Skeletal muscle satellite cell (primary cell): ENCODE measurements around the gene TBC1D10B.
A peak's percentile ranks its signal among the peaks of the same experiment; 100 is the strongest.

Source experiments
- H3K27me3 ChIP-seq: 2 replicates; pipeline ENCODE4 v1.7.0; 2013; ENCODE audit warnings: low read length; ENCODE audit not compliant: control insufficient read depth, insufficient read depth
- H3K36me3 ChIP-seq: 2 replicates; pipeline ENCODE4 v1.7.0; 2013; ENCODE audit warnings: mild to moderate bottlenecking, control low read depth, low read length; ENCODE audit not compliant: insufficient read depth
- H3K4me1 ChIP-seq: 2 replicates; pipeline ENCODE4 v1.7.0; 2013; ENCODE audit warnings: low read length; ENCODE audit not compliant: control insufficient read depth, insufficient read depth
- H3K4me2 ChIP-seq: 2 replicates; pipeline ENCODE4 v1.7.0; 2013; ENCODE audit warnings: mild to moderate bottlenecking, low read length
- H3K4me3 ChIP-seq: 2 replicates; pipeline ENCODE4 v1.7.0; 2013; ENCODE audit warnings: low read length
- H3K9ac ChIP-seq: 2 replicates; pipeline ENCODE4 v1.7.0; 2013; ENCODE audit warnings: mild to moderate bottlenecking, low read depth, low read length, moderate library complexity
- H3K9me3 ChIP-seq: replicated peaks from 2 replicates; pipeline ENCODE4 v1.7.0; 2013; ENCODE audit warnings: mild to moderate bottlenecking, control low read depth, low read length

Gene TBC1D10B

GRCh38 chr16:30395155-30395991 is 25.1 kb upstream of the TBC1D10B start, which contains the start of gene ZNF48:
ZNF48 (plus strand) TSS chr16:30395420; CDS start chr16:30395795, 375 bp downstream.
- H3K4me1 ChIP-seq, result peaks cover 21% of the 10 kb centered on the region

GRCh38 chr16:30394592-30395154 is 24.4 kb upstream of the TBC1D10B start:
- H3K9me3 ChIP-seq, result no peaks in the 10 kb centered on the region
- H3K4me3 ChIP-seq, result peak overlapping the region; percentile 90
- H3K4me1 ChIP-seq, result peaks cover 14% of the 10 kb centered on the region
- H3K36me3 ChIP-seq, result peaks cover 16% of the 10 kb centered on the region
- peak overlapping the region; percentile 88 for H3K9ac ChIP-seq
- peak overlapping the region; percentile 92 for H3K4me2 ChIP-seq
- H3K27me3 ChIP-seq, result no peaks in the 10 kb centered on the region

More at GRCh38 chr16:30395155-30395991, 25.1 kb upstream of the TBC1D10B start, which contains the start of gene ZNF48:
- Histone ChIP-seq H3K4me3 (peak within 1 kb of the TSS; percentile 90), H3K9me3 (no peaks in the 10 kb centered on the region), H3K36me3 (peaks cover 16% of the 10 kb centered on the region), H3K4me2 (peak within 1 kb of the TSS; percentile 92), H3K9ac (peak within 1 kb of the TSS; percentile 88), H3K27me3 (no peaks in the 10 kb centered on the region)

- no peaks in the 10 kb centered on the region for H3K9me3 ChIP-seq
- no peaks in the 10 kb centered on the region for H3K27me3 ChIP-seq
- no peak overlapping the region for H3K9ac ChIP-seq
- H3K4me2 ChIP-seq, result no peak overlapping the region
- no peak overlapping the region for H3K4me3 ChIP-seq
- no peaks in the 10 kb centered on the region for H3K36me3 ChIP-seq
- H3K4me1 ChIP-seq, result peaks cover 5% of the 10 kb centered on the region
Measured at GRCh38 chr16:30383521-30383920, 13.2 kb upstream of the TBC1D10B start.

- H3K4me3 ChIP-seq, result no peak within 1 kb of the TSS
- peaks cover 12% of the 10 kb centered on the region for H3K4me1 ChIP-seq
- H3K36me3 ChIP-seq, result no peaks in the 10 kb centered on the region
- no peak within 1 kb of the TSS for H3K9ac ChIP-seq
- H3K27me3 ChIP-seq, result no peaks in the 10 kb centered on the region
- no peak within 1 kb of the TSS for H3K4me2 ChIP-seq
- no peaks in the 10 kb centered on the region for H3K9me3 ChIP-seq
Measured at GRCh38 chr16:30382111-30382881, 12.0 kb upstream of the TBC1D10B start, which contains the start of gene SEPTIN1. SEPTIN1 (minus strand) TSS chr16:30382561; CDS start chr16:30382542, 19 bp downstream.

GRCh38 chr16:30381291-30382041 is 11.2 kb upstream of the TBC1D10B start:
- H3K4me3 ChIP-seq, result no peak overlapping the region
- H3K9ac ChIP-seq, result no peak overlapping the region

GRCh38 chr16:30380803-30381208 is 10.5 kb upstream of the TBC1D10B start:
- H3K9ac ChIP-seq, result no peak overlapping the region
- H3K27me3 ChIP-seq, result no peaks in the 10 kb centered on the region
- H3K36me3 ChIP-seq, result no peaks in the 10 kb centered on the region
- H3K4me1 ChIP-seq, result peaks cover 17% of the 10 kb centered on the region
- H3K9me3 ChIP-seq, result no peaks in the 10 kb centered on the region
- H3K4me3 ChIP-seq, result no peak overlapping the region
- H3K4me2 ChIP-seq, result no peak overlapping the region

More at GRCh38 chr16:30381291-30382041, 11.2 kb upstream of the TBC1D10B start:
- H3K4me1 ChIP-seq, result peaks cover 17% of the 10 kb centered on the region
- H3K36me3 ChIP-seq, result no peaks in the 10 kb centered on the region
- no peaks in the 10 kb centered on the region for H3K9me3 ChIP-seq
- H3K4me2 ChIP-seq, result no peak overlapping the region
- H3K27me3 ChIP-seq, result no peaks in the 10 kb centered on the region

- Histone ChIP-seq H3K4me3 (no peak overlapping the region), H3K9me3 (no peaks in the 10 kb centered on the region), H3K4me1 (peaks cover 17% of the 10 kb centered on the region), H3K9ac (no peak overlapping the region), H3K27me3 (no peaks in the 10 kb centered on the region), H3K36me3 (no peaks in the 10 kb centered on the region), H3K4me2 (no peak overlapping the region)
Measured at GRCh38 chr16:30380072-30380802, 9.9 kb upstream of the TBC1D10B start.

- no peaks in the 10 kb centered on the region for H3K9me3 ChIP-seq
- no peaks in the 10 kb centered on the region for H3K27me3 ChIP-seq
- H3K4me2 ChIP-seq, result peak overlapping the region; percentile 100
- peak overlapping the region; percentile 92 for H3K4me3 ChIP-seq
- H3K36me3 ChIP-seq, result no peaks in the 10 kb centered on the region
- H3K4me1 ChIP-seq, result peaks cover 17% of the 10 kb centered on the region
- peak overlapping the region; percentile 87 for H3K9ac ChIP-seq
Measured at GRCh38 chr16:30379158-30379783, 9.0 kb upstream of the TBC1D10B start.

- no peaks in the 10 kb centered on the region for H3K36me3 ChIP-seq
- peak overlapping the region; percentile 100 for H3K4me2 ChIP-seq
- no peaks in the 10 kb centered on the region for H3K27me3 ChIP-seq
- H3K4me3 ChIP-seq, result peak overlapping the region; percentile 92
- H3K9ac ChIP-seq, result peak overlapping the region; percentile 98
- H3K9me3 ChIP-seq, result no peaks in the 10 kb centered on the region
- H3K4me1 ChIP-seq, result peaks cover 17% of the 10 kb centered on the region
Measured at GRCh38 chr16:30378236-30379157, 8.2 kb upstream of the TBC1D10B start.
